SIG-M5 (cell line): ENCODE data around the gene NYNRIN.
"Not testable (repeated sequence)": the region's sequence is repeated elsewhere in the genome, so short reads cannot be mapped to it uniquely, and the experiment has no call there.

Source experiments
- DNase-seq: peaks from one replicate; lab custom pipeline; 2025; lab: John Stamatoyannopoulos, UW

The NYNRIN gene

GRCh38 chr14:24398653-24399446, at the start of gene NYNRIN:
NYNRIN (plus strand) TSS chr14:24399003; CDS start chr14:24399247, 244 bp downstream.
- no peak for DNase-seq

- no peak for DNase-seq
Observed at GRCh38 chr14:24349742-24350141, 49.1 kb upstream of the NYNRIN start.

- no peak for DNase-seq
Observed at GRCh38 chr14:24351517-24351916, 47.3 kb upstream of the NYNRIN start.

- DNase-seq = no peak
Observed at GRCh38 chr14:24353559-24354481, 45.0 kb upstream of the NYNRIN start.

- not testable (repeated sequence) for DNase-seq
Observed at GRCh38 chr14:24354482-24354825, 44.3 kb upstream of the NYNRIN start.

GRCh38 chr14:24355009-24355408, 43.8 kb upstream of the NYNRIN start:
- no peak for DNase-seq

GRCh38 chr14:24356208-24356607, 42.6 kb upstream of the NYNRIN start:
- DNase-seq = no peak

GRCh38 chr14:24360281-24360680, 38.5 kb upstream of the NYNRIN start:
- no peak for DNase-seq

GRCh38 chr14:24361326-24361725, 37.5 kb upstream of the NYNRIN start:
- no peak for DNase-seq

- DNase-seq = no peak
Observed at GRCh38 chr14:24362241-24362960, 36.4 kb upstream of the NYNRIN start.

- DNase-seq = no peak
Observed at GRCh38 chr14:24363401-24363800, 35.4 kb upstream of the NYNRIN start.

GRCh38 chr14:24364841-24365240, 34.0 kb upstream of the NYNRIN start:
- DNase-seq = no peak

GRCh38 chr14:24365600-24366412, 33.0 kb upstream of the NYNRIN start:
- DNase-seq = no peak

- DNase-seq = no peak
Observed at GRCh38 chr14:24366413-24366720, 32.4 kb upstream of the NYNRIN start.

- DNase-seq = no peak
Observed at GRCh38 chr14:24366721-24367513, 31.9 kb upstream of the NYNRIN start.

GRCh38 chr14:24367514-24368211, 31.1 kb upstream of the NYNRIN start, which contains the start of gene NFATC4:
NFATC4 (plus strand) TSS chr14:24368184; CDS start chr14:24368341, 157 bp downstream.
- DNase-seq = no peak

GRCh38 chr14:24368212-24368561, 30.6 kb upstream of the NYNRIN start:
- DNase-seq = no peak

GRCh38 chr14:24368562-24369252, 30.1 kb upstream of the NYNRIN start:
- DNase-seq = no peak

GRCh38 chr14:24369463-24369862, 29.3 kb upstream of the NYNRIN start:
- no peak for DNase-seq
